IPS-18c (cell line): Measurements from ENCODE around the gene SCYGR1.

Experiments
- H3K4me3 ChIP-seq: 2 replicates; pipeline ENCODE4 v1.7.0; 2013; ENCODE audit warnings: low read depth, mild to moderate bottlenecking, low read length, moderate library complexity; ENCODE audit not compliant: insufficient read depth
- H3K9me3 ChIP-seq: one replicate; pipeline ENCODE4 v1.6.1; 2013; ENCODE audit warnings: mild to moderate bottlenecking, low read length, moderate library complexity; ENCODE audit not compliant: control insufficient read depth, insufficient read depth

SCYGR1 gene

DNA sequence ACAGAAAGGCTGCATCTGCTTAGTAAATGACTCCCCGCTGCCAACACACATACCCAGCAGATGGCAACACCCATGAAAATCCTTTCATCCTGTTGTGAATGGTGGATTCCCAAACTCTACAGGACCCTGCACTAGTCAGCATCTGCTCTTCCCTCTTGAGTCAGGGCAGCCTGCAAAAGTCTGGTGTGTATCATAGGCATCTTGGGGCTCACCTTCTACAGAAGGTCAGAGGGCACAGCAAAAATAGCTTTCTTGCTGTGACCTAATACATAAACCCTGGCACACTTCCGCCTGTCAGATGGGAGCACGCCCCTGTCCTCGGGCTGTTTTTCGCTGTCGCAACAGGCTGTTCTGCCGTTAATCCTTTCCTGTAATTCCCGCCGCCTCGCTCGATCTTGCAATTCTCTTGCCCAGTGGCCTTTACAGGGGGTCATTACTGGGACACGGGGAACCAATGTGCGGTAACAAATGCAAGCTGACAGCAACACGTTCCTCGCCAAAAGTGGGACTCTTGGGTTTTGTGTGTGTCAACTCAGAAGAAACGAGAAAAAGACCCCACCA lies 19.9 kb upstream of the SCYGR1 start:
- Histone ChIP-seq H3K9me3 (no peaks in the 10 kb centered on the region), H3K4me3 (no peak overlapping the region)

DNA sequence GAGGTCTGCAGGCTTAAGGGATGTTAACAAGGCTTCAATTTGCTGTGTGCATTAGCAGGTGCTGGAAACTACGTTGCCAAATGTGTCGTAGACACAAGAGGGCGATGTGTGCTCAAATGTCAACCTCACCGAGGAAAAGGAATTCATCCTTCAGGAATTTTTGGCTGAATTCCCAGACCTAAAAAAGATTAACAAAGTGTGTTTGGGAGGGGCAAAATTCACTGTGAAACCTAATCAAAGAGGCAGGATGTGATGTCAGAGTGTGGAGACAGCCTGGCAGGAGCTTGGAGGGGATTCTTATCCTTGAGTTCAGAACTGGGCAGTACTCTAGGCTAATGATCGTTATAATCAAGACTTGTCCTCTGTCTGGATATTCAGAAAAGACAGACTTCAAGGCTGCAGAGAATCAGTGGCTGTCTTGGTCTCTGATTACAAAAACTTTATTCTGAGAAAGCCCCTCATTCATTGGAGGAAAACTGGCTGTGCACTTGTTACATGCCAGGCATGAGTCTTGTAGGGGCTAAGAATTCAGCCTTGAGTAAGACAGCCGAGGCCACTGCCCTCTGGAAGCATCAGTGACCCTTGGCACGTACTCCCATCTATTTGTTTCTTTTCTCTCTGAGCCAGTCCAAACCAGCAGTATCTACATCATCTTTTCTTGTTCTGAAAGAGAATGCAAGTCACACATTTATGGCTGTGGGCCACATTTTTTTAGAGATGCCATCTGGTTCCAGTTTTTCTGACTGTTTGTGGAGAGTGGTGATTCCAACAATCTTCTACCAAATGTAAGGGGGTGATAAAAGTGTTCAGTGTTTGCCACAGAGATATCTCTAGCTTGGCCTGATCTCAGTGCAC lies 18.7 kb upstream of the SCYGR1 start:
- H3K4me3 ChIP-seq = no peak overlapping the region

DNA sequence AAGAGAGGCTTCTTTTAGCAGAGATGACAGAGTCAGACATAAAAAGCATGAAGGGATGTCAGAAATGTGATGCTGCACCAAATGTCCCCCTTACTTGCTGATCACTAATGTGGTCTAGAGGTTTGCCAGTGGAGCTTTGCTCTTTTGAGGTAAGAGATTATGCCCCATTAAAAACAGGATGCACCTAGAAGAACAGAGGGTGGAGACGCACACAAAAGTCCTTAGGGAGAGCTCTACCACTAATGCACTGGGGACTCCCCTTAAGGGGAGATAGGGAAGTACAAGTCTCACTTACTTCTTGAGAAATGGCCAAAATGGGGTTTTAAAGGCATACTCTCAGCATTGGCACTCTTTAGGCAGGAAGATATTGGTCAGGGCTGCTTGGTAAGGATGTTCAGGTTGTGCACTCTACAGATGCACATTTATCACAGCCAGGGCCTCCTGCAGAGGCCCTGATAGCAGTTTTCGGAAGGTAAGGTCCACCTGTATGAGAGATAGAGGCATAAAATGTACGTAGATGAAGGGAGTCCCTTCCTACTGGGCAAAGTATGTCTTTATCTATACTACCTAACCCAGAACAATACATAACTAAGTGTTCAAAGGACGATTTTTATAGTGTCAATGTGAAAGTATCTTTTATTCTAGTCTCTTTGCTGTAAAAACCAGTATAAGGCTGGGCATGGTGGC lies 17.0 kb upstream of the SCYGR1 start:
- H3K9me3 ChIP-seq = no peaks in the 10 kb centered on the region
- no peak overlapping the region for H3K4me3 ChIP-seq

More for the DNA sequence above, 18.7 kb upstream of the SCYGR1 start:
- no peaks in the 10 kb centered on the region for H3K9me3 ChIP-seq

DNA sequence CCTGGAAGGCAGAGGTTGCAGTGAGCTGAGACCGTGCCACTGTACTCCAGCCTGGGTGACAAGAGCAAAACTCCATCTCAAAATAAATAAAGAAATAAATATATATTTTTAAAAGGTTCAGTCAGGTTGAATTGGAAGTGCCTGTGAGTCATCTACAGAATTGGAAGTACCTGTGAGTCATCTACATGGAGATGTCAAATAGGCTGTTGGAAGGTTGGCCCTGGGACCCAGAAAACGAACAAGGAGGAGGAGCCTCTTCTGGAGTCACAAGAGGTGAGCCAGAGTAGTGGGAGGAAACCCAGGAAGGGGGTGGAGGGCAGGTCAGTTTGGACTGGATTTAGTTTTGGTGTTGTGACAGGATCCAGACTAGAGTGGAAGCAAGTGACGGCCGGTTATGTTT lies 15.2 kb upstream of the SCYGR1 start:
- H3K9me3 ChIP-seq = no peaks in the 10 kb centered on the region
- no peak overlapping the region for H3K4me3 ChIP-seq

DNA sequence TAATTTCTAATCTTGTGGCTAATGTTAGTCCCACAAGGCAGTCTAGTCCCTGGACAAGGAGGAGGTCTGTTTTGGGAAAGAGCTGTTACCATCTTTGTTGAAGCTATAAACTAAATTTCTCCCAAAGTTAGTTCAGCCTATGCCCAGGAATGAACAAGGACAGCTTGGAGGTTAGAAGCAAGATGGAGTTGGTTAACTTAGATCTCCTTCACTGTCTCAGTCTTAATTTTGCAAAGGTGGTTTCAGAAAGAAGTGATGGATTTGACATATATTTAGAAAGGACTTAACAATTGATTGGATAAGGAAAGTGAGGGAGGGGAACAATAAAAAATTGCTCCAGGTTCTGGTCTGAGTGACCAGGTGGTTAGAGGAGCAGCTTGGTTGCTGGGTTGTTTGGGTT lies 14.6 kb upstream of the SCYGR1 start:
- Histone ChIP-seq H3K9me3 (no peaks in the 10 kb centered on the region), H3K4me3 (no peak overlapping the region)

DNA sequence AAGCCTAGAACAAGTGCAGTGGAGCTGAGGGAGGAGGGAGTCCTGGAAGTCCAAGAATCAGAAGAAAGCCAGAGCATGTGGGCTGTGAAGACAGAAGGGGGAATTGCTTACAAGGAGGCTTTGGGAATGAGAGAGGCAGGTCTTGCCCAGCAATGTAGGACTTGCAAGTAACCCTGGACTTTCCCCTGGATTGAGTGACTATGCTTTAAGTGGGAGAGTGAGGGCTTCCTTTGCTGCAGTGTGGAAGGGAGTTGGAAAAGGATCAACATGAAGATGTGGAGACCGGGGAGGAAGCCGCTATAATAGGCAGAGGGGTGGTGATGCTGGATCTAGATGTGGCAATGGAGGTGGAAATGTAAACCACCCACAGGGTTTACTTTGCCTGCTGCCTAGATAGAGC lies 13.8 kb upstream of the SCYGR1 start:
- no peak overlapping the region for H3K4me3 ChIP-seq

DNA sequence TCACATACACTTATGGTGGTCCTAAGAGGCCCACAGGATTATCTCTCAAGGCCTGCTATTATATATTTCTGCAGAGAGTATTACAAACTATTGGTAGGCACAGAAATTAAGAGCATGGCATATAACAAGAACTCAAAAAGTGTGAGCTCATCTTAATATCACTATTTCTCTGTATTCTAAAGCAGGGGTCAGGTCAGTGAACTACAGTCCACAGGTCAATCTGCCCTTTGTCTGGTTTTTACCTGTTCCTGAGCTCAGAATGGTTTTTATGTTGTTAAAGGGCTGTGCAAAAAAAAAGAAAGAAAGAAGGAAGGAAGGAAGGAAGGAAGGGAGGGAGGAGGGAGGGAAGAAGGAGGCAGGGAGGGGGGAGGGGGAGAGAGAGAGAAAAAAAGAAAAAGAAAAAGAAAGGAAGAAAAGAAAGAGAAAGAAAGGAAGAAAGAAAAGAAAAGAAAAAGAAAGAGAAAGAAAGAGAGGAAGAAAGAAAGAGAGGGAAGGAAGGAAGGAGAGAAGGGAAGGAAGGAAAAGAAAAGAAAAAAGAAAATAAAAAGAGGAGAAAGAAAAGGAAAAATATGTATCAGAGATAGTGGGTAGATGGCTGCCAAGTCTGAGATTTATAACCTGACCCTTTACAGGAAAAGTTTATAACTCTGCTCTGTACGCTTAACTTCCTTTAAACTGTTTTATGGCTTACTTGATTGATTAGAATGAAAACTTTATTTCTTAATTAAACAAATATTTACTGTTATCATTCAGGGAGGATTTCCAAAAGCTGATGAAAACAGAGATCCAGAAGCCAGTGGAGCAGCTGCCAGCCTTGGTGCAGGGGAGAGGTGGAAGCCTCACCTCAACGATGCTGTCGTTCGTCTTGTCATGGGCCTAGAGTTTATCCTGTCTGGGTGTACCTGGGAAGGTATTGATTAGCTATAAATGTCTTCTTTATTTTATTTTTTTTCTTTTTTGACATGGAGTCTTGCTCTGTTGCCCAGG lies 11.2 kb upstream of the SCYGR1 start:
- Histone ChIP-seq H3K4me3 (no peak overlapping the region), H3K9me3 (no peaks in the 10 kb centered on the region)

More for the DNA sequence above, 13.8 kb upstream of the SCYGR1 start:
- no peaks in the 10 kb centered on the region for H3K9me3 ChIP-seq

DNA sequence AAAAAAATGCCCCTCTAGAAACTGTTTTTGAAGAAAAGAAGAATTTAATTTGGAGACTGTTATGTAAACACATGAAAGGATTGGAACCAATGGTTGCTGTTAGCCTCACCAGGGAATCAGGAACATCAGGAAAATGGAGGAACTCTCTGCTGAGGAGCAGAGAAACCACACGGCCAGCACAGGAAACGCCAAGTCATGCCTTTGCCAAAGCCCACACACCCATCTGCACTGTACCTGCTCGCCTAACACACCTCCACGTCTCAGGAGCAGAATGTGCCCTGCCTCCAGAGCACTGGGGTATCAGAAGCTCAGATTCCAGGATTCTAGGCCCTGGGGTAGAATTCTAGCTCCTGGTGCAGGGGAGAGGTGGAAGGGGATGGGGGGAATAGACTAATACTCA lies 9.8 kb upstream of the SCYGR1 start:
- Histone ChIP-seq H3K9me3 (no peaks in the 10 kb centered on the region), H3K4me3 (no peak overlapping the region)

DNA sequence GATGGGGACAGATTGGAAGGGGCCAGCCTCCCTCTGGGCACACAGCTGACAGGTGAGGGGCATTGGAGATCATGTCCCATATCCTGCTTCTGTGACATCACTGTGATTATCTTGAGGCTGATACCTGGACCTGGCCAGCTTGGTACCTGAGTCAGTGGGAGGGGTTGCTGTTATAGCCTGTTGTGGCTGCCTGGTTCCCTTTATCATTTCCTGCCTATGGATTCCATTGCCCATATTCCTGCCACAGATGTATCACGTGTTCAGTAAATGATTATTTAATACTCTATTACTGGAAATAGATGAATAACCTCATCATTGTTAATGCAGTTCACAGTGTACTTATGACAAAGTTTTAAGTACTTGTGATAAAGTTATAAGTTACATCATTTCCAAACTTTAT lies 7.8 kb upstream of the SCYGR1 start:
- Histone ChIP-seq H3K9me3 (no peaks in the 10 kb centered on the region), H3K4me3 (no peak overlapping the region)

DNA sequence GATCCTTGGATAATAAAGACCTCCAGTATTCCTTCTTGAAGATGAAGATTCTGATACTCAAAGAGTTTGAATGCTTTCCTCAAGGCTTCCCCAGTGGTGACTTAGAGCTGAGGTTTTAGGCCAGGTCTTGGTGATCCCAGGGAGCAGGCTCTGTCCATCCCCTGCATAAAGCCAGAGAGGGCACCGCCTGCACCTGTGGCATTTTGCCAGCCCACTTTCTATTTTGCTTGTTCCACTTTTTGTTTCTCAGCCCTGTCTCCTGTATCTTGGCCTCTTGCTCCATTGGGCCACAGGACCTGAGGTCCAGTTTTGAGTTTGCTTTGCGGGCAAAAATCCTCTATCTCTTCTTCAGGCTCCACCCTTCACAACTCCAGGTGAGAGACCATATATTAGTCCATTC lies 6.7 kb upstream of the SCYGR1 start:
- H3K4me3 ChIP-seq = no peak overlapping the region
- no peaks in the 10 kb centered on the region for H3K9me3 ChIP-seq

DNA sequence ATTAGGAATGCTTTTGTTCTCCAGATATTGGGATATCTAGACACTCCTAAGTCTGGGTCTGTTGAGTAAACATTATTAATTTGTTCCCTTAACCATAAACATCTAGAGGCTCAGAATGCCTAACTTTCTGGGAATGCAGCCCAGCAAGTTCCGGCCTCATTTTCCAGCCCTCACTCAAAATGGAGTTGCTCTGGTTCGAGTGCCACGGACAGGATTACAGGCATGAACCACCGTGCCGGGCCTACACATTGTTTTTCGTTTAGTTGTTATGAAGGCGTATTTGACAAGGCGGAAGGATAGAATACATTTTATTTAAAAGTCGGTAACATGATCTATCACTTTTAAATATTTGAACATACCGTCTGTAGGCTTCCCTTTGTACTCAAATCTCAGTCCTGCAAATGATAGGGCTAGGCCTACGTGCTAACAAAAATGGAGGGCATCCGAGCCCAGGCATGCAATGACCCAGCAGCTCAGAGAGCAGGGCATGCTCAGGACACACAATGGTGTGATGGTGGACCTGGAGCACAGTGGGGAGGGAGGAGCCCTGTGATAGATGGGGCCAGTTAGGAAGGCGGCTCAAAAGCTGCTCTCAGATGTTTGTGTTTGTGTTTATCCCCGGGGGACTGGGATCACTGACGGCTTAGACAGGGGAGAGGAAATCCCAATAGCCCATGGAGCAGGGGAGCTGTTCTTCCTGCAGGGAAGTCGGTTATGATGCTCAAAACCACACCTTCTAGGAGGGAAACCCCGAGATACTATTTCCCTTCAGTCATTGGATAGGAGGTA lies 2.9 kb upstream of the SCYGR1 start:
- no peak overlapping the region for H3K4me3 ChIP-seq
- H3K9me3 ChIP-seq = no peaks in the 10 kb centered on the region

DNA sequence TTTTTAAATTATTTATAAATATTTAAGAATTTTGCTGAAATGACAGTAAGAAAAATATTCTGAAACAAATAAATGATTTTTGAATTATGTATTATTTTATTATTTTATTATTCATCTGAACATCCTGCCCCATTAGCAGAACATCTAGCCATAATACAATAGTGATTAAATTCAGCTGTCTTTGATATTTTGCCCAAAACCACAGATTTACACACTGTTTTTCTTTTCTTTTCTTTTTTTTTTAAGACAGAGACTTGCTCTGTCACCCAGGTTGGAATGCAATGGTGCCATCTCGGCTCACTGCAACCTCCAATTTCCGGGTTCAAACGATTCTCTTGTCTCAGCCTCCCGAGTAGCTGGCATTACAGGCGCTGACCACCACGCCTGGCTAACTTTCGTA lies 1.9 kb upstream of the SCYGR1 start:
- Histone ChIP-seq H3K9me3 (no peaks in the 10 kb centered on the region), H3K4me3 (no peak overlapping the region)

DNA sequence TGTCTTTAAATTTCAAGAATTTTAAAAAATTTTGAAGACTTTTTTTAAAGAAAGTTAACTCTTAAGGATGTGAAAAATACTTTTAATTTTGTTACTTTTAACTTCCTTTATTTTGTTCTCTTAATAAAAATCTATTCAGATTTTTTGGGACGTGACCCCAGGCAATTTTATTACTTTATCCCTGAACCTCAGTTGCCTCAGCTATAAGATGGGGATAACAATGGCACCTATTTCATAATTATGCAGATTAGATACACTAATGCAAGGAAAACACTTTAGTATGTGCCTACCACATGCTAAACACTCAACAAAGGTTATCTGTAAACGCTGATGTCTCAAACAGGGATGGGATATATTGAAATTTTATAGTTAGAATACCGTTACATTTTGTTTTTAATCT lies 1.5 kb upstream of the SCYGR1 start:
- no peaks in the 10 kb centered on the region for H3K9me3 ChIP-seq
- no peak overlapping the region for H3K4me3 ChIP-seq

DNA sequence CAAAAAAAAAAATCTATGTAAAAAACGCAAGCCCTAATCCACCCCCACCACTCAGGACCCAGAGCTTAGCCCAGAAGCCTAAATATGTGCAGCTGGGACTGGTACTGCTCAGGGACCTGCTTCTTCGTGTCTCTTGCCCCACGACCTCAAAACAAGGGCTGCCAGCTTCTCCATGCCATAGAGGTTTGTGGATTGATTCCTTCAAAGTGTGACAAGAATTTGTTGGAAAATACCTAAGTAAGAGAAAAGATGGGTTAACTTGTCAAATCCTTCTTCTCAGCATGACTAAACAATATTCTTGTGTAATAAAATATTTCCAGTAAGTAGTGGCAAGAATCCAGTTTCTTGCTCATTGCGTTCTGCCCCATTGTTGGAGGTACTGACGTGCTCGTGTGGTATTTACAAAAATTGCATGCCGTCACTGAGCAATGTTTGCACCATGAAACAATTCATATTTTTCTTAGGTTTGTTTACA lies 825 bp upstream of the SCYGR1 start:
- Histone ChIP-seq H3K4me3 (no peak overlapping the region), H3K9me3 (no peaks in the 10 kb centered on the region)

DNA sequence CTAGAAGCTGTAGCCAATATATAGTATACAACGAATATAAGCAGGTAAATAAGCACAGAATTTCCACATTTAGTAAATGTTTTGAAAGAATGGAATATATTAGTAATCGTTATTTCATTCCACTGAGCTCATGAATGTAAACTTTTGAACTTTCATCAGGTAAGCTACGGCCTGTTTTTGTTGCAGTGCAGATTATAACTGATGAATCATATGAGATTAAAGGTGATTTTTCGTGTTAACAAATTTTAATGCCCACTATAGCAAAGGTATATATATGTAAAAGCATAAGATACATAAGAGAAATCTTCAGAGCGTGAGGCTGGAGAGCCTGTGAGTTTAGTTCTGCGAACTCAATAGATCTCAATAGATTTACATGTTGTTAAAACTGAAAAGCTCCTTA lies 1.1 kb downstream of the SCYGR1 start:
- H3K4me3 ChIP-seq = no peak overlapping the region
- no peaks in the 10 kb centered on the region for H3K9me3 ChIP-seq

DNA sequence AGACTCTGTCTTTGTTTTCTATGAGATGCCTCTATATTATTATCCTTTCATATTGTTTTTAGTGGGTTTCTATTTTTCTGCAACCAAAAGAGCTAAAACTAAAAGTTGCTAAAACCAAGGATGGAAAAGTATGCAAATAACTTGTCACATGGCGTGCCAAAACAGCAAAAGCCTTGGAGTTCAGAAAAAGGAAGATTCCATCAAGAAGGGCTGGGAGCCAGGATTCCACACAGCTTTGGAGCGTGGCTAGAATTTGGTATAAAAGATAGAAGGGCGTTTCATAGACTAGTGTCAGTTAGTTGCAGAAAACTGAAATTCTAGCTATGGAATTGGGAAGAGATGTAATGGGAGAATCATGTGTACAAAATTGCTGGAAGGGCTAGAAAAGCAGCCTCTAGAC lies 4.1 kb downstream of the SCYGR1 start:
- H3K4me3 ChIP-seq = no peak overlapping the region
- no peaks in the 10 kb centered on the region for H3K9me3 ChIP-seq
